ENCODE measurements around the gene SLC25A15.

SLC25A15 gene

GRCh38 chr13:40777809-40778175 lies 11.6 kb upstream of the SLC25A15 start:
- H3K9ac ChIP-seq (ENCODE audit: low read length): no peak overlapping the region
- H3K27me3 ChIP-seq (ENCODE audit: low read depth, low read length): no peaks in the 10 kb centered on the region
- peak overlapping the region; percentile 73 for H3K4me3 ChIP-seq (ENCODE audit: low read length)
- no peaks in the 10 kb centered on the region for H3K9me3 ChIP-seq (ENCODE audit: insufficient read depth, low read length)
- peaks cover 25% of the 10 kb centered on the region for H3K4me1 ChIP-seq (ENCODE audit: low read length)
- H3K36me3 ChIP-seq (replicated peaks; ENCODE audit: low read depth, low read length): no peaks in the 10 kb centered on the region
- TF ChIP-seq EZH2phosphoT487 (IDR thresholded peaks at IDR 0.05; ENCODE audit: low read depth) (no peak), CTCF (IDR thresholded peaks at IDR 0.05; ENCODE audit: low read depth, low read length) (no peak)
- peak overlapping the region; percentile 69 for H3K4me2 ChIP-seq (ENCODE audit: low read length)
- peak overlapping the region; percentile 94 for H2AFZ ChIP-seq (ENCODE audit: low read depth, low read length)
- H4K20me1 ChIP-seq (ENCODE audit: insufficient read depth, low read length): no peaks in the 10 kb centered on the region
- H3K79me2 ChIP-seq (ENCODE audit: low read length): no peaks in the 10 kb centered on the region
- H3K27ac ChIP-seq (ENCODE audit: low read length): no peak overlapping the region

GRCh38 chr13:40779049-40779448 lies 10.4 kb upstream of the SLC25A15 start:
- no peak overlapping the region for H3K27ac ChIP-seq (ENCODE audit: low read length)
- peaks cover 25% of the 10 kb centered on the region for H3K4me1 ChIP-seq (ENCODE audit: low read length)
- no peaks in the 10 kb centered on the region for H4K20me1 ChIP-seq (ENCODE audit: insufficient read depth, low read length)
- H2AFZ ChIP-seq (ENCODE audit: low read depth, low read length): no peak overlapping the region
- no peak overlapping the region for H3K9ac ChIP-seq (ENCODE audit: low read length)
- TF ChIP-seq CTCF (IDR thresholded peaks at IDR 0.05; ENCODE audit: low read depth, low read length) (0 out of 2 replicates have a peak, but pooled peaks have one; percentile 4), EZH2phosphoT487 (IDR thresholded peaks at IDR 0.05; ENCODE audit: low read depth) (no peak)
- H3K4me2 ChIP-seq (ENCODE audit: low read length): no peak overlapping the region
- no peaks in the 10 kb centered on the region for H3K27me3 ChIP-seq (ENCODE audit: low read depth, low read length)
- H3K4me3 ChIP-seq (ENCODE audit: low read length): no peak overlapping the region
- no peaks in the 10 kb centered on the region for H3K79me2 ChIP-seq (ENCODE audit: low read length)
- no peaks in the 10 kb centered on the region for H3K36me3 ChIP-seq (replicated peaks; ENCODE audit: low read depth, low read length)
- H3K9me3 ChIP-seq (ENCODE audit: insufficient read depth, low read length): no peaks in the 10 kb centered on the region

- Histone ChIP-seq H3K79me2 (ENCODE audit: low read length) (no peaks in the 10 kb centered on the region), H3K27ac (ENCODE audit: low read length) (no peak overlapping the region), H3K4me1 (ENCODE audit: low read length) (peaks cover 25% of the 10 kb centered on the region), H2AFZ (ENCODE audit: low read depth, low read length) (no peak overlapping the region), H3K9me3 (ENCODE audit: insufficient read depth, low read length) (no peaks in the 10 kb centered on the region), H3K4me3 (ENCODE audit: low read length) (no peak overlapping the region), H3K9ac (ENCODE audit: low read length) (no peak overlapping the region), H3K36me3 (replicated peaks; ENCODE audit: low read depth, low read length) (no peaks in the 10 kb centered on the region), H3K4me2 (ENCODE audit: low read length) (no peak overlapping the region), H3K27me3 (ENCODE audit: low read depth, low read length) (no peaks in the 10 kb centered on the region), H4K20me1 (ENCODE audit: insufficient read depth, low read length) (no peaks in the 10 kb centered on the region)
- TF ChIP-seq CTCF (IDR thresholded peaks at IDR 0.05; ENCODE audit: low read depth, low read length): no peak
Measured at GRCh38 chr13:40779796-40780285, 9.6 kb upstream of the SLC25A15 start.

- Histone ChIP-seq H3K9ac (ENCODE audit: low read length) (no peak overlapping the region), H4K20me1 (ENCODE audit: insufficient read depth, low read length) (no peaks in the 10 kb centered on the region), H3K27ac (ENCODE audit: low read length) (no peak overlapping the region), H3K4me2 (ENCODE audit: low read length) (no peak overlapping the region), H3K36me3 (replicated peaks; ENCODE audit: low read depth, low read length) (no peaks in the 10 kb centered on the region), H3K4me1 (ENCODE audit: low read length) (peaks cover 24% of the 10 kb centered on the region), H3K27me3 (ENCODE audit: low read depth, low read length) (no peaks in the 10 kb centered on the region), H3K79me2 (ENCODE audit: low read length) (no peaks in the 10 kb centered on the region), H3K9me3 (ENCODE audit: insufficient read depth, low read length) (no peaks in the 10 kb centered on the region), H3K4me3 (ENCODE audit: low read length) (no peak overlapping the region), H2AFZ (ENCODE audit: low read depth, low read length) (no peak overlapping the region)
- TF ChIP-seq EZH2phosphoT487 (IDR thresholded peaks at IDR 0.05; ENCODE audit: low read depth) (no peak), CTCF (IDR thresholded peaks at IDR 0.05; ENCODE audit: low read depth, low read length) (no peak)
Measured at GRCh38 chr13:40780822-40781401, 8.5 kb upstream of the SLC25A15 start.

Data from OCI-LY3 (cell line).